Measurements from ENCODE around the gene CDS1. TPM values are rescaled to one million over a fixed set of nuclear protein-coding genes. Genes with fewer than 3 reads are reported as not detected.

CDS1 gene
- total and polyA plus RNA-seq, 2 experiments from 2014 or later = 10.0 to 22.6 TPM

- Mint-ChIP-seq H3K27me3 (ENCODE audit: insufficient read depth, low read depth, poor library complexity) (peaks cover 3% of the 10 kb centered on the region), H3K9me3 (no peaks in the 10 kb centered on the region), H3K4me1 (peaks cover 34% of the 10 kb centered on the region), H3K4me3 (no peak overlapping the region), H3K36me3 (ENCODE audit: low read depth) (no peaks in the 10 kb centered on the region; the same call in 2 of the 3 replicates), H3K27ac (no peak overlapping the region)
- Histone ChIP-seq H3K79me2 (replicated peaks; ENCODE audit: insufficient read depth) (no peaks in the 10 kb centered on the region), H3K27me3 (ENCODE audit: insufficient read depth) (no peaks in the 10 kb centered on the region), H3K4me2 (no peak overlapping the region), H3K36me3 (ENCODE audit: insufficient read depth) (no peaks in the 10 kb centered on the region; the same call in 1 of the 2 replicates), H3F3A (replicated peaks; ENCODE audit: low read depth) (no peaks in the 10 kb centered on the region), H3K4me3 (no peak overlapping the region), H2AFZ (no peak overlapping the region), H3K4me1 (ENCODE audit: insufficient read depth) (peaks cover 5% of the 10 kb centered on the region; the same call in 1 of the 2 replicates), H3K27ac (ENCODE audit: low read depth) (no peak overlapping the region), H3K9me2 (ENCODE audit: insufficient read depth) (no peaks in the 10 kb centered on the region; the same call in 1 of the 2 replicates), H4K20me1 (replicated peaks; ENCODE audit: insufficient read depth) (no peaks in the 10 kb centered on the region)
- DNase-seq (ENCODE audit: low spot score) (no peak), ATAC-seq (no peak)
- TF ChIP-seq ETS1 (IDR thresholded peaks at IDR 0.05) = no peak
- TF ChIP-seq EZH2 (IDR thresholded peaks at IDR 0.05; ENCODE audit: low read depth, unreplicated experiment) = no peak
- TF ChIP-seq EZH2phosphoT487 (IDR thresholded peaks at IDR 0.05; ENCODE audit: unreplicated experiment) = no peak
- TF ChIP-seq ZNF114 (CRISPR knock-in tag; IDR thresholded peaks at IDR 0.05) = no peak
- TF ChIP-seq, protein P1, sequence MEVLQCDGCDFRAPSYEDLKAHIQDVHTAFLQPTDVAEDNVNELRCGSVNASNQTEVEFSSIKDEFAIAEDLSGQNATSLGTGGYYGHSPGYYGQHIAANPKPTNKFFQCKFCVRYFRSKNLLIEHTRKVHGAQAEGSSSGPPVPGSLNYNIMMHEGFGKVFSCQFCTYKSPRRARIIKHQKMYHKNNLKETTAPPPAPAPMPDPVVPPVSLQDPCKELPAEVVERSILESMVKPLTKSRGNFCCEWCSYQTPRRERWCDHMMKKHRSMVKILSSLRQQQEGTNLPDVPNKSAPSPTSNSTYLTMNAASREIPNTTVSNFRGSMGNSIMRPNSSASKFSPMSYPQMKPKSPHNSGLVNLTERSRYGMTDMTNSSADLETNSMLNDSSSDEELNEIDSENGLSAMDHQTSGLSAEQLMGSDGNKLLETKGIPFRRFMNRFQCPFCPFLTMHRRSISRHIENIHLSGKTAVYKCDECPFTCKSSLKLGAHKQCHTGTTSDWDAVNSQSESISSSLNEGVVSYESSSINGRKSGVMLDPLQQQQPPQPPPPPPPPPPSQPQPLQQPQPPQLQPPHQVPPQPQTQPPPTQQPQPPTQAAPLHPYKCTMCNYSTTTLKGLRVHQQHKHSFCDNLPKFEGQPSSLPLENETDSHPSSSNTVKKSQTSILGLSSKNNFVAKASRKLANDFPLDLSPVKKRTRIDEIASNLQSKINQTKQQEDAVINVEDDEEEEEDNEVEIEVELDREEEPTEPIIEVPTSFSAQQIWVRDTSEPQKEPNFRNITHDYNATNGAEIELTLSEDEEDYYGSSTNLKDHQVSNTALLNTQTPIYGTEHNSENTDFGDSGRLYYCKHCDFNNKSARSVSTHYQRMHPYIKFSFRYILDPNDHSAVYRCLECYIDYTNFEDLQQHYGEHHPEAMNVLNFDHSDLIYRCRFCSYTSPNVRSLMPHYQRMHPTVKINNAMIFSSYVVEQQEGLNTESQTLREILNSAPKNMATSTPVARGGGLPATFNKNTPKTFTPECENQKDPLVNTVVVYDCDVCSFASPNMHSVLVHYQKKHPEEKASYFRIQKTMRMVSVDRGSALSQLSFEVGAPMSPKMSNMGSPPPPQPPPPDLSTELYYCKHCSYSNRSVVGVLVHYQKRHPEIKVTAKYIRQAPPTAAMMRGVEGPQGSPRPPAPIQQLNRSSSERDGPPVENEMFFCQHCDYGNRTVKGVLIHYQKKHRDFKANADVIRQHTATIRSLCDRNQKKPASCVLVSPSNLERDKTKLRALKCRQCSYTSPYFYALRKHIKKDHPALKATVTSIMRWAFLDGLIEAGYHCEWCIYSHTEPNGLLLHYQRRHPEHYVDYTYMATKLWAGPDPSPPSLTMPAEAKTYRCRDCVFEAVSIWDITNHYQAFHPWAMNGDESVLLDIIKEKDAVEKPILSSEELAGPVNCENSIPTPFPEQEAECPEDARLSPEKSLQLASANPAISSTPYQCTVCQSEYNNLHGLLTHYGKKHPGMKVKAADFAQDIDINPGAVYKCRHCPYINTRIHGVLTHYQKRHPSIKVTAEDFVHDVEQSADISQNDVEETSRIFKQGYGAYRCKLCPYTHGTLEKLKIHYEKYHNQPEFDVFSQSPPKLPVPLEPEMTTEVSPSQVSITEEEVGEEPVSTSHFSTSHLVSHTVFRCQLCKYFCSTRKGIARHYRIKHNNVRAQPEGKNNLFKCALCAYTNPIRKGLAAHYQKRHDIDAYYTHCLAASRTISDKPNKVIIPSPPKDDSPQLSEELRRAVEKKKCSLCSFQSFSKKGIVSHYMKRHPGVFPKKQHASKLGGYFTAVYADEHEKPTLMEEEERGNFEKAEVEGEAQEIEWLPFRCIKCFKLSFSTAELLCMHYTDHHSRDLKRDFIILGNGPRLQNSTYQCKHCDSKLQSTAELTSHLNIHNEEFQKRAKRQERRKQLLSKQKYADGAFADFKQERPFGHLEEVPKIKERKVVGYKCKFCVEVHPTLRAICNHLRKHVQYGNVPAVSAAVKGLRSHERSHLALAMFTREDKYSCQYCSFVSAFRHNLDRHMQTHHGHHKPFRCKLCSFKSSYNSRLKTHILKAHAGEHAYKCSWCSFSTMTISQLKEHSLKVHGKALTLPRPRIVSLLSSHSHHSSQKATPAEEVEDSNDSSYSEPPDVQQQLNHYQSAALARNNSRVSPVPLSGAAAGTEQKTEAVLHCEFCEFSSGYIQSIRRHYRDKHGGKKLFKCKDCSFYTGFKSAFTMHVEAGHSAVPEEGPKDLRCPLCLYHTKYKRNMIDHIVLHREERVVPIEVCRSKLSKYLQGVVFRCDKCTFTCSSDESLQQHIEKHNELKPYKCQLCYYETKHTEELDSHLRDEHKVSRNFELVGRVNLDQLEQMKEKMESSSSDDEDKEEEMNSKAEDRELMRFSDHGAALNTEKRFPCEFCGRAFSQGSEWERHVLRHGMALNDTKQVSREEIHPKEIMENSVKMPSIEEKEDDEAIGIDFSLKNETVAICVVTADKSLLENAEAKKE (CRISPR knock-in tag; IDR thresholded peaks at IDR 0.05) = no peak
- TF ChIP-seq CTCF (conservative IDR thresholded peaks at IDR 0.05; ENCODE audit: low read depth in 2 of 2) = no peak
- TF ChIP-seq ZNF331 (CRISPR knock-in tag; IDR thresholded peaks at IDR 0.05; ENCODE audit: low read depth) = no peak
- TF ChIP-seq POLR2AphosphoS5 (IDR thresholded peaks at IDR 0.05; ENCODE audit: low read depth) = no peak
- no peak for TF ChIP-seq STAT1 (IDR thresholded peaks at IDR 0.05; ENCODE audit: unreplicated experiment)
- TF ChIP-seq REST (IDR thresholded peaks at IDR 0.05; ENCODE audit: unreplicated experiment) = no peak
- no peak for TF ChIP-seq JUNB (IDR thresholded peaks at IDR 0.05; ENCODE audit: unreplicated experiment)
Measured at GRCh38 chr4:84574069-84574720, 8.7 kb upstream of the CDS1 start.
